Brain microvascular endothelial cell (primary cell): ENCODE data around the gene ASIC2.

ENCODE experiments used
- DNase-seq: peaks from one replicate; pipeline ENCODE4 v3.0.0-alpha.2; 2020
- H3K27ac ChIP-seq: fragments of 250-450 bp; sonication (Bioruptor Pico); 2 replicates; pipeline ENCODE4 v1.5.1; 2020; ENCODE audit warnings: mild to moderate bottlenecking, moderate library complexity
- H3K27me3 ChIP-seq: fragments of 250-450 bp; sonication (Bioruptor Pico); replicated peaks from 2 replicates; pipeline ENCODE4 v1.5.1; 2020; ENCODE audit warnings: mild to moderate bottlenecking
- H3K36me3 ChIP-seq: fragments of 250-450 bp; sonication (Bioruptor Pico); replicated peaks from 2 replicates; pipeline ENCODE4 v1.5.1; 2020; ENCODE audit warnings: mild to moderate bottlenecking
- H3K4me3 ChIP-seq: 2 replicates; pipeline ENCODE4 v1.5.1; 2011; ENCODE audit warnings: low read depth, mild to moderate bottlenecking, control low read depth, low read length, moderate library complexity
- CTCF ChIP-seq: IDR thresholded peaks from 2 replicates; pipeline ENCODE4 v1.5.1; 2011; ENCODE audit warnings: low read depth, mild to moderate bottlenecking, moderate library complexity, low read length, control low read depth, inconsistent platforms; ENCODE audit errors: missing control alignments
- in situ Hi-C: cut with HindIII; loops from 2 replicates; pipeline ENCODE4 v1.10.0; 2017; ENCODE audit warnings: low sequenced_read_pairs, low pct_ligation_motif_present

Gene ASIC2

DNA sequence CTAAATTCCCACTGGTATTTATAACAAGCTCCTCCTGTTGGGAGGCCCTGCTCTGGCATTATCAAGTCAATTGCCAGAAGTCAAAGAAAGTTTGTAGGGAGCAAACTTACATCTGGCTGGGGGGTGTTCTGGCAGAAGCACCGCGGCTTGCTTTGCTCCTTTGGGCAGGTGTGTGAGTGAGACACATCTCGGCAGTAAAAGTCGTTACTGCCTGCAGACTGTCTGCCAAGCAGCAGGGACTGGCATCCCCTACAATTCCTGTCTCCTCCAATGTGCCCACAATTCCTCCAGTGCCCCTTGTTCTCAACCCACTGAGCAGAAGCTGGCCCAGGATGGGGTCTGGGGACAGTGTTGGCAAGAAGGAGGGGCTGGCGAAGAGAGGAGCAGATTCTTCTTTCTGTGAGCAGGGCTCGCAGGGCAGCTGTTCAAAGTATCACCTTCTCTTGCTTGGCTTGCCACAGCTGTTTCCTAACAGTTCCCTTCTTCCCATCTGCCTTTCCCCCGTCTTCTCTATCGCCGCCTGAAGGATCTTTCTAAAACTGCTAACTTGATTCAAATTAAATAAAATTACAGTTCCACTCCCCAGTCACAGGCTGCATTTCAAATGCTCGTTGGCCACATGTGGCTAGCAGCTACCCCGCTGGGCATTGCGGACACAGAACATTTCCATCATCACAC, 271.2 kb downstream of the ASIC2 start:
- TF ChIP-seq CTCF = peak; percentile 12
- no peaks in the 10 kb centered on the region for H3K36me3 ChIP-seq
- no peaks in the 10 kb centered on the region for H3K27me3 ChIP-seq
- in situ Hi-C loops = no loop called here
- DNase-seq = no peak
- no peak overlapping the region for H3K27ac ChIP-seq
- H3K4me3 ChIP-seq = no peak overlapping the region

- no peak for TF ChIP-seq CTCF
- Histone ChIP-seq H3K36me3 (no peaks in the 10 kb centered on the region), H3K4me3 (no peak overlapping the region), H3K27me3 (no peaks in the 10 kb centered on the region), H3K27ac (no peak overlapping the region)
- in situ Hi-C loops = no loop called here
- DNase-seq = no peak
These were observed 273.8 kb downstream of the ASIC2 start for GRCh38 chr17:33019161-33019890.

- in situ Hi-C loops = no loop called here
- DNase-seq = no peak
- Histone ChIP-seq H3K36me3 (no peaks in the 10 kb centered on the region), H3K27me3 (no peaks in the 10 kb centered on the region), H3K4me3 (no peak overlapping the region), H3K27ac (no peak overlapping the region)
- no peak for TF ChIP-seq CTCF
These were observed 275.7 kb downstream of the ASIC2 start for GRCh38 chr17:33017366-33017765.

DNA sequence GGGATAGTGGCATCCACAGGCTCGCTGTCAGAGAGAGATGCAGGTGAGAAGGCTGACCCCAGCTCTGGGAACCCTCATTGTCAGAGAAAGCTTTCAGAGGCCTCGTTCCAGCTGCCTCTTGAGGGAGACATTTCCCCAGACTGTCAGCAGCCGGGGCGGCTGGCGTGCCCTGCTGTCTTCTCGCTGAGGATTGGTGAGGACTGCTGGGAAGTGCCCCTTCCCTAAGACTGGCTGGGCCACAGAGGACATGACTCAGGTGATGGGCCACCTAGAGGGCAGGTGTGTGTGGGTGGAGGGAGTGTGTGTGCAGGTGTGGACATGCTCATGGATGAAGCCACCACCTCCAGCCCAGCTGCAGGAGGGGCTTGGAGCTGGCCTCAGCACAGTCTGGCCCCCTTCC, 276.2 kb downstream of the ASIC2 start:
- Histone ChIP-seq H3K36me3 (no peaks in the 10 kb centered on the region), H3K27ac (no peak overlapping the region), H3K4me3 (no peak overlapping the region), H3K27me3 (no peaks in the 10 kb centered on the region)
- DNase-seq = no peak
- in situ Hi-C loops = no loop called here
- no peak for TF ChIP-seq CTCF

GRCh38 chr17:33015716-33016346, 277.3 kb downstream of the ASIC2 start:
- no peak overlapping the region for H3K27ac ChIP-seq
- no peak overlapping the region for H3K4me3 ChIP-seq
- H3K27me3 ChIP-seq = no peaks in the 10 kb centered on the region
- no peak for TF ChIP-seq CTCF
- DNase-seq = no peak
- in situ Hi-C loops = no loop called here
- no peaks in the 10 kb centered on the region for H3K36me3 ChIP-seq
